Keratinocyte (primary cell): ENCODE results near the gene XRN2. TPM values are rescaled to one million over a fixed set of nuclear protein-coding genes. Genes with fewer than 3 reads are reported as not detected.

ENCODE experiments used
- DNase-seq: peaks from one replicate; pipeline ENCODE4 v3.0.0-alpha.2; 2011; ENCODE audit warnings: low read depth, missing footprints, low spot score
- FAIRE-seq: peaks from 2 replicates; lab custom pipeline; 2011; peaks lifted over from hg19 to GRCh38; lab: Jason Lieb, UNC
- H2AFZ ChIP-seq: 2 replicates; pipeline ENCODE4 v1.6.0; 2012; ENCODE audit warnings: low read length, control low read depth, inconsistent platforms; ENCODE audit not compliant: control insufficient read depth
- H3K27ac ChIP-seq: 2 replicates; pipeline ENCODE4 v1.5.1; 2011; ENCODE audit warnings: low read length; ENCODE audit not compliant: control insufficient read depth, insufficient read depth
- H3K27me3 ChIP-seq: 3 replicates; pipeline ENCODE4 v1.6.0; 2011; ENCODE audit warnings: low read length; ENCODE audit not compliant: control insufficient read depth, insufficient read depth; ENCODE audit errors: extremely low read depth
- H3K36me3 ChIP-seq, 2 experiments: 2 replicates in 1 of 2; 3 replicates in 1 of 2; pipeline ENCODE4 v1.5.1; 2011; ENCODE audit warnings: low read length in 2 of 2, mild to moderate bottlenecking in 1 of 2; ENCODE audit not compliant: control insufficient read depth in 2 of 2, insufficient read depth in 2 of 2; ENCODE audit errors: extremely low read depth in 1 of 2
- H3K4me1 ChIP-seq: 3 replicates; pipeline ENCODE4 v1.5.1; 2011; ENCODE audit warnings: low read length; ENCODE audit not compliant: control insufficient read depth, insufficient read depth; ENCODE audit errors: extremely low read depth
- H3K4me2 ChIP-seq: 3 replicates; pipeline ENCODE4 v1.6.0; 2011; ENCODE audit warnings: low read depth, low read length; ENCODE audit not compliant: control insufficient read depth, insufficient read depth; ENCODE audit errors: extremely low read depth
- H3K4me3 ChIP-seq, 3 experiments: fragments of 200-600 bp in 1 of 3; sonication (generic) in 1 of 3; 2 replicates in 2 of 3; 3 replicates in 1 of 3; pipeline ENCODE4 v1.5.1; 2011 to 2016; ENCODE audit warnings: low read length in 3 of 3, mild to moderate bottlenecking in 3 of 3, control low read depth in 2 of 3, inconsistent platforms in 1 of 3, low read depth in 1 of 3, mixed read lengths in 1 of 3, mixed run types in 1 of 3, moderate library complexity in 1 of 3; ENCODE audit not compliant: control insufficient read depth in 2 of 3, insufficient read depth in 2 of 3; ENCODE audit errors: extremely low read depth in 1 of 3
- H3K79me2 ChIP-seq: 2 replicates; pipeline ENCODE4 v1.6.0; 2012; ENCODE audit warnings: low read length; ENCODE audit not compliant: control insufficient read depth, insufficient read depth
- H3K9ac ChIP-seq: 3 replicates; pipeline ENCODE4 v1.6.0; 2011; ENCODE audit warnings: low read length; ENCODE audit not compliant: control insufficient read depth, insufficient read depth; ENCODE audit errors: extremely low read depth
- H3K9me1 ChIP-seq: 3 replicates; pipeline ENCODE4 v1.6.0; 2011; ENCODE audit warnings: low read length; ENCODE audit not compliant: control insufficient read depth, insufficient read depth; ENCODE audit errors: extremely low read depth
- H3K9me3 ChIP-seq: 2 replicates; pipeline ENCODE4 v1.5.1; 2012; ENCODE audit warnings: low read depth, low read length; ENCODE audit not compliant: control insufficient read depth
- H4K20me1 ChIP-seq: 3 replicates; pipeline ENCODE4 v1.6.0; 2011; ENCODE audit warnings: low read length; ENCODE audit not compliant: control insufficient read depth, insufficient read depth; ENCODE audit errors: extremely low read depth
- EZH2 ChIP-seq: IDR thresholded peaks from one replicate; pipeline ENCODE4 v1.6.1; 2012; ENCODE audit warnings: inconsistent platforms, mild to moderate bottlenecking, low read length, moderate library complexity
- dilution Hi-C: fragments of 300-500 bp; cut with MboI; formaldehyde crosslinking; loops from one replicate; pipeline ENCODE4 v1.7.0; 2020; ENCODE audit warnings: low sequenced_read_pairs; ENCODE audit not compliant: extremely low pct_ligation_motif_present
- polyA plus RNA-seq, 5 experiments: library from polyadenylated mRNA; depleted of rRNA in 3 of 5; stranded (reverse) in 3 of 5; stranded (forward) in 1 of 5; unstranded in 1 of 5; fragments of >200 nt; gene quantifications; 1 replicate in 1 of 5; 2 replicates in 3 of 5; 3 replicates in 1 of 5; pipeline versions ENCODE4 v1.2.1 to v1.2.3, GENCODE V29; 2011 to 2012; ENCODE audit warnings: missing spikeins in 2 of 5, low read depth in 1 of 5, low replicate concordance in 1 of 5
- TF ChIP-seq, protein P1 (sequence below), 3 experiments: IDR thresholded peaks in 1 of 3; conservative IDR thresholded peaks in 1 of 3; optimal IDR thresholded peaks in 1 of 3; 2 replicates in 2 of 3; 3 replicates in 1 of 3; pipeline versions ENCODE3 to v1.5.1; 2011; ENCODE audit warnings: low read length in 3 of 3, mild to moderate bottlenecking in 3 of 3, moderate library complexity in 2 of 3, control low read depth in 1 of 3, inconsistent platforms in 1 of 3; ENCODE audit not compliant: insufficient read depth in 2 of 3; ENCODE audit errors: extremely low read depth in 1 of 3

Gene XRN2
- polyA plus RNA-seq, 1 donor (not counting 4 experiments of a cell fraction or from before 2014, with no cell fraction given) = 85.8 TPM

DNA sequence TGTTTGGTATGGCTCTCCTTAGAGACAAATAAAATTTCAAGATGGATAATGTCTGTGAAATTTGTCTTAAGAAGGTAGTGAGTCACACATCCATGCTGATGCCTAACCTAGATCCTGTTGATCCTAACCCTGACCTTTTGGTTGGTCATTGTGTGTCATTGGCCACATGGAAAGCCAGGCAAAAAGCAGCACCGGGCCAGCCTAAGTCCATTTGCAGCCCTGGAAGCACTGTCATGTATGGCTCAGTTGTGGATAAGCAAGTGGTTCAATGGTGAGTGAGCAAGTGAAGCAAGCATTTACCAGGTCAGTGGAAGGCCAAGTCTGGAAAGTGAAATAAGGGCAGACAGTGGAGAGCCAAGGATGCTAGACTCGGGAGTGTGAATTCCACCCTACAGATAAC, 12.1 kb upstream of the XRN2 start:
- no peak for TF ChIP-seq EZH2
- TF ChIP-seq, protein P1, sequence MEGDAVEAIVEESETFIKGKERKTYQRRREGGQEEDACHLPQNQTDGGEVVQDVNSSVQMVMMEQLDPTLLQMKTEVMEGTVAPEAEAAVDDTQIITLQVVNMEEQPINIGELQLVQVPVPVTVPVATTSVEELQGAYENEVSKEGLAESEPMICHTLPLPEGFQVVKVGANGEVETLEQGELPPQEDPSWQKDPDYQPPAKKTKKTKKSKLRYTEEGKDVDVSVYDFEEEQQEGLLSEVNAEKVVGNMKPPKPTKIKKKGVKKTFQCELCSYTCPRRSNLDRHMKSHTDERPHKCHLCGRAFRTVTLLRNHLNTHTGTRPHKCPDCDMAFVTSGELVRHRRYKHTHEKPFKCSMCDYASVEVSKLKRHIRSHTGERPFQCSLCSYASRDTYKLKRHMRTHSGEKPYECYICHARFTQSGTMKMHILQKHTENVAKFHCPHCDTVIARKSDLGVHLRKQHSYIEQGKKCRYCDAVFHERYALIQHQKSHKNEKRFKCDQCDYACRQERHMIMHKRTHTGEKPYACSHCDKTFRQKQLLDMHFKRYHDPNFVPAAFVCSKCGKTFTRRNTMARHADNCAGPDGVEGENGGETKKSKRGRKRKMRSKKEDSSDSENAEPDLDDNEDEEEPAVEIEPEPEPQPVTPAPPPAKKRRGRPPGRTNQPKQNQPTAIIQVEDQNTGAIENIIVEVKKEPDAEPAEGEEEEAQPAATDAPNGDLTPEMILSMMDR (optimal IDR thresholded peaks at IDR 0.05 in 1 of 3, IDR thresholded peaks at IDR 0.05 in 1 of 3, conservative IDR thresholded peaks at IDR 0.05 in 1 of 3; ENCODE audit: extremely low read depth in 1 of 3, insufficient read depth in 2 of 3, low read length in 3 of 3) = no peak
- Histone ChIP-seq H3K4me3 (no peak overlapping the region), H3K27me3 (no peaks in the 10 kb centered on the region), H3K9me3 (no peaks in the 10 kb centered on the region), H3K27ac (no peak overlapping the region), H4K20me1 (no peaks in the 10 kb centered on the region), H3K9me1 (no peaks in the 10 kb centered on the region), H3K36me3 (no peaks in the 10 kb centered on the region), H3K9ac (no peak overlapping the region), H2AFZ (no peak overlapping the region), H3K4me1 (no peaks in the 10 kb centered on the region), H3K79me2 (no peaks in the 10 kb centered on the region), H3K4me2 (no peak overlapping the region)
- DNase-seq (no peak), FAIRE-seq (no peak)
- dilution Hi-C loops = no loop called here

DNA sequence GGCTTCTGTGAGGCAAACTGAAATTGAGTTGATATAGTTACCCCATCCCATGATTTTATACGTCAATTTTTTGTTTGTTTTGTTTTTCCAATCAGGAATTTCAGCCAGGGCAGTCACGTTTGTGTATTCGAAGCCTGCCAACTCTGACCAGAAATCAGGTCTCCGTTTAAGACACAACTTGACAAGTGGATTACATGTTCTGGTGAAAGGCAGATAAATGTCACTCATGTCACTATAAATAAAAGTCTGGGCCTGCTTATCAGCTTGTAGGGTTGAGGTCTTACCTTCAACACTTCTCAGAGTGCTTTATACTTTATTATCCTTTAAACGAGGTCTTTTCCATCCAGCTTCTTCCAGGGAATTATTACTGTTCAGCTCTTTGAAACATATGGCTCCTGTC, 8.4 kb upstream of the XRN2 start:
- TF ChIP-seq, protein P1 (optimal IDR thresholded peaks at IDR 0.05 in 1 of 3, IDR thresholded peaks at IDR 0.05 in 1 of 3, conservative IDR thresholded peaks at IDR 0.05 in 1 of 3; ENCODE audit: extremely low read depth in 1 of 3, insufficient read depth in 2 of 3, low read length in 3 of 3) = no peak
- TF ChIP-seq EZH2 = no peak
- no peaks in the 10 kb centered on the region for H3K36me3 ChIP-seq
- H3K9me1 ChIP-seq = no peaks in the 10 kb centered on the region
- H3K79me2 ChIP-seq = no peaks in the 10 kb centered on the region
- H4K20me1 ChIP-seq = no peaks in the 10 kb centered on the region
- H3K27ac ChIP-seq = no peak overlapping the region
- no peak for FAIRE-seq
- no peaks in the 10 kb centered on the region for H3K27me3 ChIP-seq
- dilution Hi-C loops = no loop called here
- no peak overlapping the region for H3K4me2 ChIP-seq
- H2AFZ ChIP-seq = no peak overlapping the region
- H3K9me3 ChIP-seq = no peaks in the 10 kb centered on the region
- H3K4me1 ChIP-seq = no peaks in the 10 kb centered on the region
- no peak for DNase-seq
- H3K9ac ChIP-seq = no peak overlapping the region
- no peak overlapping the region for H3K4me3 ChIP-seq
